Activated B cell treated with CpG ODN at 0.5 μM for 24 hours (primary cell): Measurements from ENCODE around the gene YES1. TPM values are rescaled to one million over a fixed set of nuclear protein-coding genes. Genes with fewer than 3 reads are reported as not detected.
"Not testable (repeated sequence)": the region's sequence is repeated elsewhere in the genome, so short reads cannot be mapped to it uniquely, and the experiment has no call there.

Experiments
- ATAC-seq: fragments of 200-7000 bp; cut with Tn5 transposase; one replicate; pipeline ENCODE4 v1.10.0; 2021; ENCODE audit warnings: low read depth, mild to moderate bottlenecking, moderate library complexity
- CTCF ChIA-PET: fragments of 350-600 bp; sonication (Branson Sonifier 250); formaldehyde crosslinking; loops from one replicate; lab custom pipeline; 2021; ENCODE audit warnings: antibody characterized with exemption; lab: Charles Lee
- POLR2A ChIA-PET: fragments of 350-600 bp; sonication (Branson Sonifier 250); formaldehyde crosslinking; loops from one replicate; lab custom pipeline; 2021; ENCODE audit warnings: antibody characterized with exemption; lab: Charles Lee
- DNase-seq: peaks from one replicate; pipeline ENCODE4 v3.0.0; 2022
- H3K27ac Mint-ChIP-seq: one replicate; pipeline ENCODE4 v1.8.0; 2020; ENCODE audit warnings: mixed read lengths
- H3K27me3 Mint-ChIP-seq: one replicate; pipeline ENCODE4 v1.8.0; 2021; ENCODE audit warnings: mixed read lengths
- H3K36me3 Mint-ChIP-seq: one replicate; pipeline ENCODE4 v1.8.0; 2021; ENCODE audit warnings: low read depth, mixed read lengths
- H3K4me1 Mint-ChIP-seq: one replicate; pipeline ENCODE4 v1.8.0; 2021; ENCODE audit warnings: mixed read lengths
- H3K4me3 Mint-ChIP-seq: one replicate; pipeline ENCODE4 v1.8.0; 2020; ENCODE audit warnings: mild to moderate bottlenecking, mixed read lengths
- H3K9me3 Mint-ChIP-seq: one replicate; pipeline ENCODE4 v1.8.0; 2020; ENCODE audit warnings: mixed read lengths
- CTCF ChIP-seq: fragments of 200-600 bp; IDR thresholded peaks from one replicate; pipeline ENCODE4 v1.8.0; 2022; ENCODE audit warnings: antibody characterized with exemption, mild to moderate bottlenecking
- intact Hi-C: fragments of 100-400 bp; cut with micrococcal nuclease; formaldehyde crosslinking; loops from one replicate; pipeline ENCODE4 v1.15.1; 2024
- total RNA-seq: library from RNA; stranded (reverse); gene quantifications from 2 replicates; pipeline ENCODE4 v1.2.3, GENCODE V29; 2022

Gene YES1
- total RNA-seq, 1 donor from 2014 or later: 0.35 TPM

GRCh38 chr18:809985-810642 lies 1.9 kb downstream of the YES1 start:
- intact Hi-C loops: loop anchor here (5.0 kb wide), 1 partner anchor 153 kb away; the partner anchor contains the start of gene TYMS
- Mint-ChIP-seq H3K4me1 (peaks cover 22% of the 10 kb centered on the region), H3K9me3 (peaks cover 8% of the 10 kb centered on the region), H3K27me3 (peaks cover 50% of the 10 kb centered on the region), H3K4me3 (no peak overlapping the region), H3K36me3 (peaks cover 6% of the 10 kb centered on the region), H3K27ac (no peak overlapping the region)
- no peak for ATAC-seq
- no peak for DNase-seq
- TF ChIP-seq CTCF: no peak
- POLR2A ChIA-PET: no interaction called here
- CTCF ChIA-PET: no interaction called here

- CTCF ChIA-PET, intact Hi-C loops, POLR2A ChIA-PET, H3K4me3 Mint-ChIP-seq, ATAC-seq, H3K36me3 Mint-ChIP-seq, DNase-seq, H3K27ac Mint-ChIP-seq, H3K9me3 Mint-ChIP-seq: not testable (repeated sequence)
- Mint-ChIP-seq H3K27me3 (peaks cover 47% of the 10 kb centered on the region), H3K4me1 (peaks cover 22% of the 10 kb centered on the region)
Observed at GRCh38 chr18:809228-809627, 2.8 kb downstream of the YES1 start.

- peaks cover 6% of the 10 kb centered on the region for H3K36me3 Mint-ChIP-seq
- ChIA-PET CTCF (no interaction called here), POLR2A (no interaction called here)
- peaks cover 47% of the 10 kb centered on the region for H3K27me3 Mint-ChIP-seq
- peaks cover 20% of the 10 kb centered on the region for H3K4me1 Mint-ChIP-seq
- no peak overlapping the region for H3K27ac Mint-ChIP-seq
- H3K4me3 Mint-ChIP-seq: no peak overlapping the region
- intact Hi-C loops: no loop called here
- H3K9me3 Mint-ChIP-seq: peaks cover 6% of the 10 kb centered on the region
- TF ChIP-seq CTCF: no peak
- no peak for ATAC-seq
- DNase-seq: no peak
Observed at GRCh38 chr18:808502-808901, 3.5 kb downstream of the YES1 start.

GRCh38 chr18:808086-808485 lies 4.0 kb downstream of the YES1 start:
- H3K36me3 Mint-ChIP-seq: peaks cover 5% of the 10 kb centered on the region
- peaks cover 3% of the 10 kb centered on the region for H3K9me3 Mint-ChIP-seq
- intact Hi-C loops: no loop called here

GRCh38 chr18:805755-806110 lies 6.3 kb downstream of the YES1 start:
- no peak for TF ChIP-seq CTCF
- ATAC-seq (no peak), DNase-seq (no peak)
- CTCF ChIA-PET: no interaction called here
- H3K4me1 Mint-ChIP-seq: peaks cover 3% of the 10 kb centered on the region
- H3K36me3 Mint-ChIP-seq: no peaks in the 10 kb centered on the region
- intact Hi-C loops: no loop called here
- H3K27me3 Mint-ChIP-seq: peaks cover 37% of the 10 kb centered on the region
- H3K9me3 Mint-ChIP-seq: no peaks in the 10 kb centered on the region
- POLR2A ChIA-PET: no interaction called here
- H3K27ac Mint-ChIP-seq: no peak overlapping the region
- no peak overlapping the region for H3K4me3 Mint-ChIP-seq

More at GRCh38 chr18:808086-808485, 4.0 kb downstream of the YES1 start:
- Mint-ChIP-seq H3K4me3 (no peak overlapping the region), H3K27me3 (peaks cover 44% of the 10 kb centered on the region), H3K4me1 (peaks cover 16% of the 10 kb centered on the region), H3K27ac (no peak overlapping the region)
- CTCF ChIA-PET: no interaction called here
- no peak for DNase-seq
- no peak for ATAC-seq
- no peak for TF ChIP-seq CTCF
- POLR2A ChIA-PET: no interaction called here
